ENCODE data around the gene EBF4. TPM values are rescaled to one million over a fixed set of nuclear protein-coding genes. Genes with fewer than 3 reads are reported as not detected.

The EBF4 gene
- total RNA-seq, 6 experiments from 2014 or later, result 2.8 to 16.6 (median 6.2) TPM

DNA sequence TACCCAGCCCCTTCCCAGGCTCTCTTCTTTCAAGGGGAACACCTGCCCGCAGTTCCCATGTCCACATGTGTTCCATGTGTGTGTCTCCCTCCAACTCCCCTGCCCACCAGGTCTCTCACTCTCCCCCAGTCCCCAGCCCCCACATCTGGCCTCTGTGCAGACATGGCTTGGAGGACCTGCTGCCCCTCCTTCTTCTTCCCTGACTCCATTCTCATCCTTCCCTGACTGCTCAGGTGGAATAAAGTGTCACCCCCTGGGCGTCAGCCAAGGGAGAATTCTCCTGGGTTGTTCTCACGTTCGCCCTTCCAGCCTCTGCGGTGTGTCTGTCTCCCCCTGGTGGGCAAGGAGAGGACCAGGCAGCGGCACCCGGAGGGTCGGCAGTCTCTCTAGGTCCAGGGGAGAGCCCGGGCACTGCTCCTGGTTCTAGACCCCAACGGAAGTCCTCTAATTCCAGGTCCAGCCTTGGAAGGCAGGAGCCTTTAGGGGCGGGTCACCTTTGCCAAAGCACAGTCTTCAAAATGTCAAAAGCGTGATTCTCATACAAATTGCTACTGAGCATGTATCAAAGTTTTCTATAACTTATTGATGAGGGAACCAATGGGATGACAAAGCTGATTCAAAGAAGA is 50.5 kb downstream of the EBF4 start:
- Histone ChIP-seq H3K27me3 (no peaks in the 10 kb centered on the region), H3K4me3 (no peak overlapping the region), H3K27ac (no peak overlapping the region), H3K9me3 (no peaks in the 10 kb centered on the region), H3K36me3 (no peaks in the 10 kb centered on the region), H3K4me1 (no peaks in the 10 kb centered on the region)
- TF ChIP-seq, protein P1, sequence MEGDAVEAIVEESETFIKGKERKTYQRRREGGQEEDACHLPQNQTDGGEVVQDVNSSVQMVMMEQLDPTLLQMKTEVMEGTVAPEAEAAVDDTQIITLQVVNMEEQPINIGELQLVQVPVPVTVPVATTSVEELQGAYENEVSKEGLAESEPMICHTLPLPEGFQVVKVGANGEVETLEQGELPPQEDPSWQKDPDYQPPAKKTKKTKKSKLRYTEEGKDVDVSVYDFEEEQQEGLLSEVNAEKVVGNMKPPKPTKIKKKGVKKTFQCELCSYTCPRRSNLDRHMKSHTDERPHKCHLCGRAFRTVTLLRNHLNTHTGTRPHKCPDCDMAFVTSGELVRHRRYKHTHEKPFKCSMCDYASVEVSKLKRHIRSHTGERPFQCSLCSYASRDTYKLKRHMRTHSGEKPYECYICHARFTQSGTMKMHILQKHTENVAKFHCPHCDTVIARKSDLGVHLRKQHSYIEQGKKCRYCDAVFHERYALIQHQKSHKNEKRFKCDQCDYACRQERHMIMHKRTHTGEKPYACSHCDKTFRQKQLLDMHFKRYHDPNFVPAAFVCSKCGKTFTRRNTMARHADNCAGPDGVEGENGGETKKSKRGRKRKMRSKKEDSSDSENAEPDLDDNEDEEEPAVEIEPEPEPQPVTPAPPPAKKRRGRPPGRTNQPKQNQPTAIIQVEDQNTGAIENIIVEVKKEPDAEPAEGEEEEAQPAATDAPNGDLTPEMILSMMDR (IDR thresholded peaks at IDR 0.05), result peak; percentile 48 to 85 (median 83)
- no peak for TF ChIP-seq POLR2A (IDR thresholded peaks at IDR 0.05)
- DNase-seq (peak in 1 of 3 donors; percentile 64), ATAC-seq (peak; percentile 77 to 89 (median 82))
- WGBS (ENCODE audit: insufficient coverage, low coverage, low lambda C conversion rate, missing lambda C conversion rate), result 5% methylated on average over 12 of the region's 12 CpGs
- intact Hi-C loops (cut with DNase I), result loop anchor here in 1 of 2 donors (10.0 kb wide), 1 partner anchor 252 kb away; no protein-coding TSS in a partner anchor

DNA sequence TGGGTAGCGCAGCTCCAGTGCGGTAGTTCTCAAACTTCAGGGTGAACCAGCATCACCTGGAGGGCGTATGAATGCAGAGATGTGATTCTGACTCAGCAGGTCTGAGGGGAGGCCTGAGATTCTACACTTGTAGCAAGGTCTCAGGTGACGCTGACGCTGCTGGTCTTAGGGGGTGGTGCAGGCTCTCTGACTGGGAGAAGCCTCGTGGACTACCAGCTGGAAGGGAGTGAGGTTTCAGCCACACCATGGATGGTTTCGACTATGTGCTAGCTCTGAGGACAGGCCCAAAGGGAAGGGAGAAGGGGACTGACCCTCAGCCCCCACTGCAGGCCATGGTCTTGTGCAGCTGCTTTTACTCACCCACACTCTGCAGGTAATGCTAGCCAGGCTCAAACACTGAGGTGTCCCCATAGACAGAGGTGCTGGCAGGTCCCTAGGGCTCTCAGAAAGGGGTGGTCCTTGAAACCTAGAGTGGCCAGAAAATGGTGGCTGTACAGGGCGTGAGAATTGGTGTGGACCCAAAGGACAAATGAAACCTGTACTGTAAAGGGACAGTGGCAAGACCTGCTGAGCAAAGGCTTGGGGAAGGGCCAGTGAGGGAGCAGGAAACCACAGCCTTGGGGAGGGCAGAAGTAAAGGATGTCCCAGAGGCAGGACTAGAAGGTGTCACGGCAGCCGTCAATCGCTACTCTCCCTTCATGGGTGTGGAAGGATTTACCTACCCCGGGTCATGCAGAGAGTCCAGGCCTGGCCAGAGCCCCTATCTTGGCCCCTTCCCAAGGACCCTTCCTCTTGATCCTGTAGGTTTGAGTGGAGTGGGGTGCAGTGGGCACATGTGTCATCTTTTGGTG is 52.7 kb downstream of the EBF4 start:
- Histone ChIP-seq H3K27me3 (no peaks in the 10 kb centered on the region), H3K4me3 (no peak overlapping the region), H3K27ac (no peak overlapping the region), H3K36me3 (no peaks in the 10 kb centered on the region), H3K9me3 (no peaks in the 10 kb centered on the region), H3K4me1 (no peaks in the 10 kb centered on the region)
- WGBS (ENCODE audit: insufficient coverage, low coverage, low lambda C conversion rate, missing lambda C conversion rate), result 51% methylated on average over 5 of the region's 12 CpGs
- no peak for ATAC-seq
- TF ChIP-seq, protein P1 (IDR thresholded peaks at IDR 0.05), result no peak
- no peak for TF ChIP-seq POLR2A (IDR thresholded peaks at IDR 0.05)
- DNase-seq, result no peak
- intact Hi-C loops (cut with DNase I), result loop anchor here in 1 of 2 donors (10.0 kb wide), 1 partner anchor 250 kb away; no protein-coding TSS in a partner anchor

DNA sequence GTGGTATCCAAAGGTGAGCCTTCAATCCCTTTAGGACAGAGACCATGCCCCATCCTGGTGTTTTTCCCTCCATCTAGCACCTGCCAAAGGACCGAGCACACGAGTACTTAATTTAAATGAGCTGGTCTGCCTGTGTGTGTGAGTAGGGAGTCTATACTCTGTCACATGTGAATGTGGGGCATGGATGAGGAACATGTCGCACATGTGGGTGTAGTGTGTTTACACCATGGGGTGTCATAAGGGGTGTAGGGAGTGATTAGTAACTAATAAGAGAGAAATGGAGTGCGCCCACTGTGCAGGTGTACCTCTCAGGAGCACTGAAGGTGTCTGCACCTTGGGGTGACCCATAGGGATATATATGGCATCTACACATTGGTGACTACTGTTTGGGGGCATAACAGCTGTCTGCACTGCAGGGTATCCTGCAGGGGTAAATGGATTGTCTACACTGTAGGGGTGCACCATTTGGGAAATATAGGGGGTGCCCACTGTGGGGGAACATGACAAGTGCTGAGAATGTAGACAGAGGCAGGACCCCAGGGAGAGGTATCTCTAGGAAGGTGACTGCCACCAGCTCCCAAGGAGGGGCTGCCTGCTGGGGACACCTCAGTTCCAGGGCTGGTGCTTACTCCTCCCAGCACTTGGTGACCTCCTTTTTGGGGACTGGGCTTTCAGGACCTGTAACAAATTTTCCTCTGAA is 53.5 kb downstream of the EBF4 start:
- DNase-seq, result no peak
- Histone ChIP-seq H3K27ac (no peak overlapping the region), H3K4me3 (no peak overlapping the region), H3K36me3 (no peaks in the 10 kb centered on the region), H3K4me1 (peaks cover 0 to 7% (median 0%) of the 10 kb centered on the region in 4 donors), H3K27me3 (no peaks in the 10 kb centered on the region), H3K9me3 (no peaks in the 10 kb centered on the region)
- ATAC-seq, result no peak
- 97% methylated on average over 4 of the region's 4 CpGs for WGBS (ENCODE audit: insufficient coverage, low coverage, low lambda C conversion rate, missing lambda C conversion rate)
- intact Hi-C loops (cut with DNase I), result loop anchor here in 1 of 2 donors (10.0 kb wide), 1 partner anchor 249 kb away; no protein-coding TSS in a partner anchor
- TF ChIP-seq, protein P1 (IDR thresholded peaks at IDR 0.05), result no peak
- no peak for TF ChIP-seq POLR2A (IDR thresholded peaks at IDR 0.05)

DNA sequence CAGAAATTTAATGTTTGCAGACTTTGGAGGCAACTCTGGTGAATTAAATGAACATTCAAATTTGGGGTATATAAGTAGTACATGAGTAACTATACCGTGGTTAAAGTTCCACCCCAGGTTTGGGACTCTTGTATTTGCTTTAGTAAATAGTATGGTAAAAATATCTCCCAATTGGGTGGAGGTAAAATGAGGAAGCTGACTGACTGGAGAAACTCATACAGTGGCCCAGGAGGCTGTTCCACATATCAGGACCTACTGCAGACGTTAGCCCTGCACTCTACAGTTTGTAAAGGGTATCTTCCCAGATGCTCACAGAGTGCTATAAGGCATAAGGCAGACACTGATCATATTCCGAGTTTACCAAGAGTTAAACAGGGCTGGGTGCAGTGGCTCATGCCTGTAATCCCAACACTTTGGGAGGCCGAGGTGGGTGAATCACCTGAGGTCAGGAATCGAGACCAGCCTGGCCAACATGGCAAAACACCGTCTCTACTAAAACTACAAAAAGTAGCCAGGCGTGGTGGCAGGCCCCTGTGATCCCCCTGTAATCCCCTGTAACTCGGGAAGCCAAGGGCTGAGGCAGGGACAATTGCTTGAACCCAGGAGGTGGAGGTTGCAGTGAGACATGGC is 54.2 kb downstream of the EBF4 start:
- Histone ChIP-seq H3K9me3 (no peaks in the 10 kb centered on the region), H3K27me3 (no peaks in the 10 kb centered on the region), H3K27ac (no peak overlapping the region), H3K36me3 (no peaks in the 10 kb centered on the region), H3K4me3 (no peak overlapping the region), H3K4me1 (peaks cover 0 to 11% (median 0%) of the 10 kb centered on the region in 4 donors)
- intact Hi-C loops (cut with DNase I), result loop anchor here in 1 of 2 donors (10.0 kb wide), 1 partner anchor 248 kb away; no protein-coding TSS in a partner anchor
- TF ChIP-seq, protein P1 (IDR thresholded peaks at IDR 0.05), result no peak
- no peak for TF ChIP-seq POLR2A (IDR thresholded peaks at IDR 0.05)
- 35% methylated on average over 4 of the region's 8 CpGs for WGBS (ENCODE audit: insufficient coverage, low coverage, low lambda C conversion rate, missing lambda C conversion rate)
- ATAC-seq (no peak), DNase-seq (no peak)

Data from right lobe of liver (tissue), 6 donors.